Neutrophil (primary cell): ENCODE measurements around the gene JAG2.

Experiments used
- H3K27ac ChIP-seq: fragments of 200-600 bp; sonication (generic); 2 replicates; pipeline ENCODE4 v1.5.1; 2016; ENCODE audit warnings: mild to moderate bottlenecking, moderate library complexity
- H3K27me3 ChIP-seq: fragments of 200-600 bp; sonication (generic); 2 replicates; pipeline ENCODE4 v1.6.0; 2016; ENCODE audit warnings: mild to moderate bottlenecking
- H3K36me3 ChIP-seq: fragments of 200-600 bp; sonication (generic); 2 replicates; pipeline ENCODE4 v1.5.1; 2017
- H3K4me1 ChIP-seq, 2 experiments: fragments of 200-600 bp in 1 of 2; sonication (generic) in 1 of 2; 1 replicate in 1 of 2; 2 replicates in 1 of 2; pipeline versions ENCODE4 v1.5.1 to v1.6.1; 2013 to 2016; ENCODE audit warnings: low read depth in 1 of 2, low read length in 1 of 2, mild to moderate bottlenecking in 1 of 2, moderate library complexity in 1 of 2; ENCODE audit not compliant: control insufficient read depth in 1 of 2, insufficient read depth in 1 of 2
- H3K4me3 ChIP-seq, 2 experiments: fragments of 200-600 bp in 1 of 2; sonication (generic) in 1 of 2; 1 replicate in 1 of 2; 2 replicates in 1 of 2; pipeline ENCODE4 v1.5.1; 2013 to 2016; ENCODE audit warnings: low read depth in 1 of 2, low read length in 1 of 2, mild to moderate bottlenecking in 1 of 2, moderate library complexity in 1 of 2
- H3K9me3 ChIP-seq: fragments of 200-600 bp; sonication (generic); 2 replicates; pipeline ENCODE4 v1.5.1; 2016
- TF ChIP-seq, protein P1 (sequence below): fragments of 200-600 bp; sonication (generic); IDR thresholded peaks from 2 replicates; pipeline ENCODE4 v1.5.1; 2016; ENCODE audit warnings: antibody characterized with exemption

The JAG2 gene

DNA sequence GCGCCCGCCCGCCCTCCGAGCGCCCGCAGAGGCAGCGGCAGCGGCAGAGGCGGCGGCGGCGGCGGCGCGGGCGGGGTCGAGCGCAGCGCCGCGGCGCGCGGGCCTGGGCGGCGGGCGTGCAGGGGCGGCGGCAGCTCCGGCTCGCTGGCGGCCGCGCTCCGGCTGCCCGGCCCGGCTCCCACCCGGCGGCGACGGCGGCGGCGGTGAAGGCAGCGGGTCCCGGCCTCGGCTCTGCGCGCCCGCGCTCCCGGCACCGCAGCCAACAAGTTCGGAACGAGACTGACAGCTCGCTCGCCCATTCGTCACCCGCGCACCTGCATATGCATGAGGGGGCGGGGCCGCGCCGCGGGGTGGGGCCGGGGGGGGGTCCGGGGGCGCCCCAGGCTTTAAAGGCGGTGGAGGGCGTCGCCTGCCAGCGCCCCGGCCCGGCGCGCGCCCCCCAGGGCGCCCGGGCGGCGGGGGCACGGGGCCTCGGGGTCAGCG lies at the start of gene JAG2:
Gene JAG2, minus strand, starts transcription at position 281 of the 483 bp plus-strand sequence. CDS start 356 bp downstream, outside the sequence.
- no peak within 1 kb of the TSS for H3K27ac ChIP-seq
- no peaks in the 10 kb centered on the region for H3K9me3 ChIP-seq
- TF ChIP-seq, protein P1, sequence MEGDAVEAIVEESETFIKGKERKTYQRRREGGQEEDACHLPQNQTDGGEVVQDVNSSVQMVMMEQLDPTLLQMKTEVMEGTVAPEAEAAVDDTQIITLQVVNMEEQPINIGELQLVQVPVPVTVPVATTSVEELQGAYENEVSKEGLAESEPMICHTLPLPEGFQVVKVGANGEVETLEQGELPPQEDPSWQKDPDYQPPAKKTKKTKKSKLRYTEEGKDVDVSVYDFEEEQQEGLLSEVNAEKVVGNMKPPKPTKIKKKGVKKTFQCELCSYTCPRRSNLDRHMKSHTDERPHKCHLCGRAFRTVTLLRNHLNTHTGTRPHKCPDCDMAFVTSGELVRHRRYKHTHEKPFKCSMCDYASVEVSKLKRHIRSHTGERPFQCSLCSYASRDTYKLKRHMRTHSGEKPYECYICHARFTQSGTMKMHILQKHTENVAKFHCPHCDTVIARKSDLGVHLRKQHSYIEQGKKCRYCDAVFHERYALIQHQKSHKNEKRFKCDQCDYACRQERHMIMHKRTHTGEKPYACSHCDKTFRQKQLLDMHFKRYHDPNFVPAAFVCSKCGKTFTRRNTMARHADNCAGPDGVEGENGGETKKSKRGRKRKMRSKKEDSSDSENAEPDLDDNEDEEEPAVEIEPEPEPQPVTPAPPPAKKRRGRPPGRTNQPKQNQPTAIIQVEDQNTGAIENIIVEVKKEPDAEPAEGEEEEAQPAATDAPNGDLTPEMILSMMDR: no peak
- H3K36me3 ChIP-seq: no peaks in the 10 kb centered on the region
- no peak within 1 kb of the TSS for H3K4me3 ChIP-seq
- peaks cover 5% of the 10 kb centered on the region in 2 experiments for H3K4me1 ChIP-seq
- H3K27me3 ChIP-seq: peaks cover 90% of the 10 kb centered on the region

- Histone ChIP-seq H3K27me3 (no peaks in the 10 kb centered on the region), H3K27ac (no peak overlapping the region), H3K36me3 (peaks cover 49% of the 10 kb centered on the region), H3K9me3 (no peaks in the 10 kb centered on the region), H3K4me1 (no peaks in the 10 kb centered on the region), H3K4me3 (no peak overlapping the region)
- TF ChIP-seq, protein P1: no peak
These were observed 49.2 kb upstream of the JAG2 start for GRCh38 chr14:105217774-105218173.

DNA sequence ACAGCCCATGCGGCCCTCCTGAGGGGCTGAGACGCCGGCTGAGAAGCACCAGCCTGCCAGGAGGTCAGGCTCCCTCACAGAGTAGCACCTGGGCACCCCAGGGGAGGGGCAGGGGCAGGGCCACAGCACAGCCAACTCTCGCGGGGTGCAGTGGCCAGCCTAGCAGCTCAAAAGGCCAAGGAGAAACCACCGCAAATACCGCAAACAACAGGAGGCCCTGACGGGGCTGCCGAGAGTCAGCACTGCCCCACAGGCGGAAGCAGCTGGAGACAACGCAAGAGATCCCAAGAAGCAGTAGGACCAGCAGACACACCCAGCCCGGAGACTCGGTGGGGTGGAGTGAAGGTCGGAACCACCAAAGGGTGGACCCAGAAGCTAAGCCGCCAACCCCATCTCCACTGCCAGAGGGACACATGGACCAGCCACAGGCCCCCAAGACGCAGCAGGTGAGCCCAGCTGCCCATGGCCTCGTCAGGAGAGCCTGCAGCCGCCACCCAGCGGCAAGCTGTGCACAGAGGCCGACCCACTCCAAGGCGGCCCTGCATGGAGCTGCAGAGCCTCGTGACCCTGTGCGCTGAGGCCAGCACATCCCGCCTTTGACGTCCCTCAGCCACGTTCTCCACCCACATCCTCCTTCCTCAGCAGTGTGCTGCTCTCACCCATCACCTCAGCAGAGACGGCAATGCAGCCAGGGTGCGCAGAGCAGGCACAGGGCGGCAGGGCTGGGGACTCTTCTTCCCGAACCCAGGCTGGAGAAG lies 48.1 kb upstream of the JAG2 start:
- H3K36me3 ChIP-seq: peaks cover 48% of the 10 kb centered on the region

DNA sequence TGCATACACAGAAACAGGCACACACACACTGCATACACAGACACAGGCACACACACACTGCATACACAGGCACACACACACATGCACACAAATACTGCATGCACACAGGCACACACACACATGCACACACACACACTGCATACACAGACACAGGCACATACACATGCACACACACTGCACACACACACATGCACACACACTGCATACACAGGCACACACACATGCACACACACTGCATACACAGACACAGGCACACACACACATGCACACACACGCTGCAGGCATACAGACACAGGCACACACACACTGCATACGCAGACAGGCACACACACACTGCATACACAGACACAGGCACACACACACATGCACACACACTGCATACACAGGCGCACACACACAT lies 47.0 kb upstream of the JAG2 start:
- Histone ChIP-seq H3K9me3 (no peaks in the 10 kb centered on the region), H3K36me3 (peaks cover 42% of the 10 kb centered on the region)
- TF ChIP-seq, protein P1: no peak

More for the DNA sequence above, 48.1 kb upstream of the JAG2 start:
- H3K27ac ChIP-seq: no peak overlapping the region
- no peak overlapping the region for H3K4me3 ChIP-seq
- no peaks in the 10 kb centered on the region for H3K9me3 ChIP-seq
- no peaks in the 10 kb centered on the region for H3K4me1 ChIP-seq
- H3K27me3 ChIP-seq: no peaks in the 10 kb centered on the region
- TF ChIP-seq, protein P1: no peak

GRCh38 chr14:105214324-105214915 lies 45.8 kb upstream of the JAG2 start:
- peaks cover 44% of the 10 kb centered on the region for H3K36me3 ChIP-seq
- H3K9me3 ChIP-seq: no peaks in the 10 kb centered on the region
- H3K4me1 ChIP-seq: no peaks in the 10 kb centered on the region
- no peaks in the 10 kb centered on the region for H3K27me3 ChIP-seq
- H3K27ac ChIP-seq: no peak overlapping the region
- H3K4me3 ChIP-seq: no peak overlapping the region
- TF ChIP-seq, protein P1: no peak

More for the DNA sequence above, 47.0 kb upstream of the JAG2 start:
- H3K4me1 ChIP-seq: no peaks in the 10 kb centered on the region
- H3K27ac ChIP-seq: no peak overlapping the region
- H3K4me3 ChIP-seq: no peak overlapping the region
- H3K27me3 ChIP-seq: no peaks in the 10 kb centered on the region
